Adipose tissue (tissue), 3 donors: ENCODE results near the gene CCDC12. TPM values are rescaled to one million over a fixed set of nuclear protein-coding genes. Genes with fewer than 3 reads are reported as not detected.

Experiments used
- H3K27ac ChIP-seq: one replicate; pipeline ENCODE4 v1.5.1; 2013; ENCODE audit warnings: low read depth, low read length
- WGBS, 3 donors: extraction: QIAGEN DNeasy Blood & Tissue Kit; methylation state at CpG; one replicate each; pipeline ENCODE4 v1.1.7; 2013; 5-methylcytosine and 5-hydroxymethylcytosine counted together
- polyA plus RNA-seq, 3 donors: library from polyadenylated mRNA; stranded (reverse); fragments of 200-250 nt; gene quantifications; one replicate each; pipeline ENCODE4 v1.2.3, GENCODE V29; 2013
- donor health status: healthy with polysubstance abuse.
- donor health status: Bipolar disorder and iron deficiency.
- donor health status: healthy.

CCDC12 gene
- polyA plus RNA-seq, 3 donors = 32.5 to 59.5 (median 51.5) TPM

GRCh38 chr3:46906471-46907058 lies 70.0 kb downstream of the CCDC12 start:
- no peak overlapping the region for H3K27ac ChIP-seq
- WGBS, 3 donors = 69 to 83% (median 79%) methylated on average over 4 of the region's 4 CpGs

- 78 to 87% (median 84%) methylated on average over 11 of the region's 11 CpGs for WGBS, 3 donors
- H3K27ac ChIP-seq = no peak overlapping the region
These were observed 70.7 kb downstream of the CCDC12 start for GRCh38 chr3:46905661-46906451.

- H3K27ac ChIP-seq = no peak overlapping the region
- WGBS, 3 donors = 88 to 93% (median 93%) methylated on average over 3 of the region's 3 CpGs
These were observed 71.4 kb downstream of the CCDC12 start for GRCh38 chr3:46905213-46905560.

DNA sequence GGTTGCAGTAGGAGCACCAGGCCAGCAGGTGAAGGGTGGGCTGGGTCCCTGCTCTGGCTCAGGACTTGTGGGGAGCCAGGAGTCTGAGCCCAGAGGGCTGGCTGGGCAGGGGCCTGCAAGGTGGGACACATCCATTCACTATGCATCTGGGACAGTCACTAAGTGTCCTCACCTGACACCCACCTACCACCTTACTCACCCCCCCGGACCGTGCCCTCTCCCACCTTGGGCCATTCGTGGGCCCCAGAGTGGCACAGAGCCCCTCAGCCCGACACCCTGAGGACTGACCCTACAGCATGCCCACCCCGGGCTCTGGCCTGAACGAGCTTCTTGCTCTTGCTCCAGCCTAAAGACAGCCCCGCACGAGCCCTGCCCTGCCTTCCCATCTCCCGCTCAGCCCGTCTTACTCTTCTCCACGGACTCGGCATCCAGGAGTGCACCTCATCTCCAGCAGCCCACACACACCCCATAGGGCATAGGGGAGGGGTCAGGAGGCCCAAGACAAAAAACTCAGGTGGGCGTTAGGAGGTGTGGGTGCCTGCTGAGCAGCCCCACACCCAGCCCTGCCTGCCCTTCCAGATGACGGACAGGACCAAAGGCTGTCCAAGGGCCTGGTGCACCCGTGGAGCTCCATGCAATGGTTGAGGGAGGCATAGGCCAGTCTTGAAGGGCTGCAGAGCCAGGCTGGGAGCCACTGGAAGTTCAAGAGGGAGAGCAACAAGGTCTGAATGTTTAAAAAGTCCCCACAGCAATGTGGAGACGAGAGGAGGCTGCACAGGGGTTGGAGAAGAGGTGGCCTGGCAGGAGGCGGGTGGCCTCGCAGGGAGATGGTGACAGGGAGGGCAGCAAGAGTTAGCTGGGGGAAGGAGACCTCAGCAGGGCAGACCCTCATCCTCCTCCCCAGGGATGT lies 72.0 kb downstream of the CCDC12 start:
- 79 to 87% (median 84%) methylated on average over 18 of the region's 18 CpGs for WGBS, 3 donors
- no peak overlapping the region for H3K27ac ChIP-seq

- 72 to 79% (median 72%) methylated on average over 21 of the region's 21 CpGs for WGBS, 3 donors
- no peak overlapping the region for H3K27ac ChIP-seq
These were observed 72.9 kb downstream of the CCDC12 start for GRCh38 chr3:46903341-46904302.

DNA sequence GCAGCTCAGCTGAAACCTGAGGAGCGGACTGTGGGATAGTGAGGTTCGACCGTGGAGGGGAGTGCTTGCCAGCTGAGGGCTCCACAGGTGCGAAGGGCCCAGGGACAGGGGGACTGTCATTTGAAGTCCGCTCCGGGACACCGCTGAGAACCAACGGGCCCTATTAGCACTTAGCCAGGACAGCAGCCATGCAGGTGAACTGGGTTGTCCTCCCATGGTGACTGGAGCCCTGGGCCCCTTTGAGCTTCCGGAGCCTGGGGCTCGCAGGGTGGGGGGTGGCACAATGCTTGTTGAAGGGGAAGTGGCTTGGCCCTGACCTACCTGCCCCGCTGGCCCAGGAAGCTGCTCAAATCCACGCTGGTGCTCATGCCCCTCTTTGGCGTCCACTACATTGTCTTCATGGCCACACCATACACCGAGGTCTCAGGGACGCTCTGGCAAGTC lies 74.3 kb downstream of the CCDC12 start:
- WGBS, 3 donors = 89 to 92% (median 90%) methylated on average over 15 of the region's 15 CpGs
- H3K27ac ChIP-seq = no peak overlapping the region

GRCh38 chr3:46901591-46902187 lies 74.9 kb downstream of the CCDC12 start:
- no peak overlapping the region for H3K27ac ChIP-seq
- WGBS, 3 donors = 92 to 97% (median 95%) methylated on average over 17 of the region's 17 CpGs

- WGBS, 3 donors = 79 to 92% (median 88%) methylated on average over 3 of the region's 3 CpGs
- no peak overlapping the region for H3K27ac ChIP-seq
These were observed 75.5 kb downstream of the CCDC12 start for GRCh38 chr3:46901061-46901460.

GRCh38 chr3:46900356-46900755 lies 76.2 kb downstream of the CCDC12 start:
- 88 to 92% (median 90%) methylated on average over 6 of the region's 6 CpGs for WGBS, 3 donors
- no peak overlapping the region for H3K27ac ChIP-seq

GRCh38 chr3:46900007-46900292 lies 76.6 kb downstream of the CCDC12 start:
- 56 to 91% (median 69%) methylated on average over 5 of the region's 5 CpGs for WGBS, 3 donors

DNA sequence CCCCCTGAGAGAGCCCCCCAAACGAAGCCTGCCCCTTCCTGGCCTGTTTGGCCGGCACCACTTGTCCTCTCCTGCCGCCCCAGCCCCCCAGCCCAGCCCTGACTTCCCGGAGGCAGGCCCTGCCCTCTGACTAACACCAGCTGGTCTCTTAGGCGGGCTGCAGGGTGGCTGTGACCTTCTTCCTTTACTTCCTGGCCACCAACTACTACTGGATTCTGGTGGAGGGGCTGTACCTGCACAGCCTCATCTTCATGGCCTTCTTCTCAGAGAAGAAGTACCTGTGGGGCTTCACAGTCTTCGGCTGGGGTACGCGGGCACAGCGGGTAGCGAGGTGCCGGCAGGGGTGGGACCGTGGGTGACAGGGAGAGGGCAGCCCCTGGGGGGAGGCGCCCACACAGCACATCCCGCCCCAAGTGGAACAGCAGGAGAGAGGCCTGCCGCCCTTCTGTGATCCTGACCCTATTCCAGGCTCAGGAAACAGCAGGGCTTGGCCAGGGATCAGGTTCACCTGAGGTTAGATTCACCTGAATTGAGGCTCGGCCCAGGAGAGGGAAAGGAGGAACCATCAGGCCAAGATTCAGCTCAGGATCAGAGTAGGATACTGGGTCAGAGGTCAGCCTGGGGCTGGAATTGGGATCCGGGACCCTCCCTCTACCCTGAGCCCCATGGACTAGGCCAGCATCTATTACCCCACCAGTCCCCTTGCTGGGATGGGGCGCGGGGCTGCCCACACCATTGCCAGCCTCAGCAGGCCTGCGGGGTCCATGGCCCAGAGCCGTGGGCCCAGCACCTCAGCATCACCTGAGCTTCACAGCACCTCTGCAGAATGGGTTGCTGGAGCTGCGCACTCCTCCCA lies 77.2 kb downstream of the CCDC12 start:
- H3K27ac ChIP-seq = no peak overlapping the region
- 82 to 87% (median 86%) methylated on average over 22 of the region's 22 CpGs for WGBS, 3 donors

More at GRCh38 chr3:46900007-46900292, 76.6 kb downstream of the CCDC12 start:
- no peak overlapping the region for H3K27ac ChIP-seq

- 14 to 28% (median 27%) methylated on average over 58 to 71 of the region's 71 CpGs for WGBS, 3 donors
- H3K27ac ChIP-seq = no peak overlapping the region
These were observed 78.0 kb downstream of the CCDC12 start for GRCh38 chr3:46898321-46899150.

GRCh38 chr3:46897829-46898320 lies 78.7 kb downstream of the CCDC12 start:
- 60 to 79% (median 76%) methylated on average over 15 of the region's 15 CpGs for WGBS, 3 donors

DNA sequence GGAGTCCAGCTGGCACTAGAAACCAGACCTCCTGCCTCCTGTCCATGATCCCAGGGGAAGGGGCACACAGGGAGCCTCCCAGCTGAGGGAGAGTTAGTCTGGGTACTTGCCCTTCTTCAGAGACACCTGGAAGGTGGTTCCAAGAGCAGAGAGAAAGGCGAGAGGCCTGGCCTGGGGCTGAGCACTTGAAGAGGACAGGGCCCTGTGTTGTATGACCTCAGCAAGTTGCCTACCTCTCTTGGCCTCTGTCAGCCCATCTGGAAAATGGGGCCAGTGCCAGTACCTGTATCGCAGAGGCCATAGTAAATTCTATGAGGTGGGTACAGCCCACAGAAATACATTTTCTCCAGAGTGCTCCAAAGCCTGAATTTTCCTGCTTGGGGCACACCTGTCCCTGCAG lies 79.5 kb downstream of the CCDC12 start:
- WGBS, 3 donors = 97 to 98% (median 97%) methylated on average over 2 of the region's 2 CpGs
- no peak overlapping the region for H3K27ac ChIP-seq

More at GRCh38 chr3:46897829-46898320, 78.7 kb downstream of the CCDC12 start:
- no peak overlapping the region for H3K27ac ChIP-seq

- 53 to 72% (median 70%) methylated on average over 5 of the region's 5 CpGs for WGBS, 3 donors
- H3K27ac ChIP-seq = no peak overlapping the region
These were observed 80.2 kb downstream of the CCDC12 start for GRCh38 chr3:46896386-46896785.

DNA sequence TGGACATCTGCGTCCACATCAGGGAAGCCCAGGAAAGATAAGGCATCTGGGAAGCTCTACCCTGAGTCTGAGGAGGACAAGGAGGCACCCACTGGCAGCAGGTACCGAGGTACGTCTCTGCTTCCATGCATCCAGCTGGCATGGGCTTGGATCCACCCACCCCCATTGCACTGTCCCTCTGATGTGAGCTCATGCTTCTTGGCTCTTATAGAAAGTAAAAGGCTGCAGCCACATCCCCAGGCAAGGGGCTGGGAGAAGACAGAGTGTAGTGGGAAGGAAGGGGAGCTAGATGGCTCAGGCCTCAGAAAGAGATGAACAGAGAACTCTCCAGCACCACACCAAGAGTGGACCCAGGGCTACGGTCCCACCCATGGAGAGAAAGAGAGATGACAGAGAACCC lies 80.8 kb downstream of the CCDC12 start:
- 73 to 85% (median 80%) methylated on average over 4 of the region's 4 CpGs for WGBS, 3 donors
- no peak overlapping the region for H3K27ac ChIP-seq
